Smooth muscle cell (in vitro differentiated cells): ENCODE data around the gene FEV. TPM values are rescaled to one million over a fixed set of nuclear protein-coding genes. Genes with fewer than 3 reads are reported as not detected.
"Not testable (repeated sequence)": the region's sequence is repeated elsewhere in the genome, so short reads cannot be mapped to it uniquely, and the experiment has no call there.

Experiments
- DNase-seq: peaks from one replicate; lab custom pipeline; 2025; ENCODE audit not compliant: unreplicated experiment; lab: John Stamatoyannopoulos, UW
- H2AFZ ChIP-seq: fragments of 200-600 bp; sonication (generic); 2 replicates; pipeline ENCODE4 v1.6.0; 2016; ENCODE audit warnings: antibody characterized with exemption, low read depth, mild to moderate bottlenecking
- H3F3A ChIP-seq: fragments of 200-600 bp; sonication (generic); 2 replicates; pipeline ENCODE4 v1.6.0; 2017; ENCODE audit warnings: antibody characterized with exemption, low read depth
- H3K27ac ChIP-seq: fragments of 200-600 bp; sonication (generic); 2 replicates; pipeline ENCODE4 v1.5.1; 2016; ENCODE audit warnings: low read depth, mild to moderate bottlenecking
- H3K27me3 ChIP-seq: fragments of 200-600 bp; sonication (generic); 2 replicates; pipeline ENCODE4 v1.6.1; 2016; ENCODE audit warnings: low read depth, mild to moderate bottlenecking
- H3K36me3 ChIP-seq: fragments of 200-600 bp; sonication (generic); 2 replicates; pipeline ENCODE4 v1.5.1; 2016; ENCODE audit warnings: low read depth
- H3K4me1 ChIP-seq: fragments of 200-600 bp; sonication (generic); 2 replicates; pipeline ENCODE4 v1.5.1; 2016; ENCODE audit warnings: low read depth
- H3K4me2 ChIP-seq: fragments of 200-600 bp; sonication (generic); 2 replicates; pipeline ENCODE4 v1.6.0; 2016; ENCODE audit warnings: mild to moderate bottlenecking
- H3K4me3 ChIP-seq: fragments of 200-600 bp; sonication (generic); 2 replicates; pipeline ENCODE4 v1.5.1; 2016; ENCODE audit warnings: mild to moderate bottlenecking
- H3K79me2 ChIP-seq: fragments of 200-600 bp; sonication (generic); 2 replicates; pipeline ENCODE4 v1.6.0; 2016; ENCODE audit warnings: low read depth, mild to moderate bottlenecking
- H3K9ac ChIP-seq: fragments of 200-600 bp; sonication (generic); 2 replicates; pipeline ENCODE4 v1.6.0; 2016; ENCODE audit warnings: low read depth
- H3K9me3 ChIP-seq: fragments of 200-600 bp; sonication (generic); replicated peaks from 2 replicates; pipeline ENCODE4 v1.5.1; 2016; ENCODE audit warnings: low read depth
- H4K20me1 ChIP-seq: fragments of 200-600 bp; sonication (generic); 2 replicates; pipeline ENCODE4 v1.6.0; 2016; ENCODE audit warnings: low read depth
- CTCF ChIP-seq: fragments of 200-600 bp; sonication (generic); IDR thresholded peaks from 2 replicates; pipeline ENCODE4 v1.5.1; 2017; ENCODE audit warnings: borderline replicate concordance, mild to moderate bottlenecking, antibody characterized with exemption; ENCODE audit not compliant: insufficient read depth, poor library complexity, severe bottlenecking
- WGBS: methylation state at CpG from one replicate; pipeline ENCODE4 v1.1.7; 2016; ENCODE audit warnings: low lambda C conversion rate; 5-methylcytosine and 5-hydroxymethylcytosine counted together
- microRNA counts: library from miRNA; unstranded; fragments of <30 nt; microRNA quantifications from one replicate; lab custom pipeline; 2016
- microRNA-seq: library from miRNA; unstranded; fragments of <30 nt; microRNA quantifications from one replicate; pipeline ENCODE4, GENCODE V29; 2016; ENCODE audit warnings: borderline number of aligned reads
- polyA plus RNA-seq: library from polyadenylated mRNA; unstranded; fragments of >200 nt; fragmentation: Nextera tagmentation; extraction: Ambion mirVana; gene quantifications from 2 replicates; pipeline ENCODE4 v1.2.1, GENCODE V29; 2016
- small RNA-seq: library from RNA; depleted of rRNA; stranded (forward); fragments of <200 nt; gene quantifications from one replicate; pipeline ENCODE3, GENCODE V24; 2014
- total RNA-seq: library from RNA; depleted of rRNA; stranded (reverse); fragments of >200 nt; gene quantifications from 2 replicates; pipeline ENCODE4 v1.2.3, GENCODE V29; 2014

FEV gene
- total and polyA plus RNA-seq, 2 experiments from 2014 or later: not detected

- Histone ChIP-seq H3K4me3 (no peak overlapping the region), H3K4me2 (no peak overlapping the region), H3K9ac (no peak overlapping the region), H2AFZ (no peak overlapping the region), H4K20me1 (no peaks in the 10 kb centered on the region), H3K79me2 (no peaks in the 10 kb centered on the region), H3K27me3 (peaks cover 31% of the 10 kb centered on the region), H3K27ac (no peak overlapping the region), H3K9me3 (no peaks in the 10 kb centered on the region), H3K4me1 (no peaks in the 10 kb centered on the region), H3K36me3 (no peaks in the 10 kb centered on the region), H3F3A (no peaks in the 10 kb centered on the region)
- TF ChIP-seq CTCF: no peak
- no peak for DNase-seq
- 95% methylated on average over 7 of the region's 7 CpGs for WGBS
Observed at GRCh38 chr2:218952160-218952559, 32.8 kb downstream of the FEV start.

- Histone ChIP-seq H3K4me1 (no peaks in the 10 kb centered on the region), H3K27me3 (peaks cover 33% of the 10 kb centered on the region), H2AFZ (no peak overlapping the region), H3F3A (no peaks in the 10 kb centered on the region), H3K9ac (no peak overlapping the region), H3K79me2 (no peaks in the 10 kb centered on the region), H4K20me1 (no peaks in the 10 kb centered on the region), H3K9me3 (no peaks in the 10 kb centered on the region), H3K4me2 (no peak overlapping the region), H3K4me3 (no peak overlapping the region), H3K27ac (no peak overlapping the region), H3K36me3 (no peaks in the 10 kb centered on the region)
- WGBS: 87% methylated on average over 1 of the region's 1 CpG
- DNase-seq: no peak
- TF ChIP-seq CTCF: no peak
Observed at GRCh38 chr2:218946621-218947020, 38.4 kb downstream of the FEV start.

- Histone ChIP-seq H3K4me2 (no peak overlapping the region), H3K9ac (no peak overlapping the region), H3K27ac (no peak overlapping the region), H3K36me3 (no peaks in the 10 kb centered on the region), H3F3A (no peaks in the 10 kb centered on the region), H4K20me1 (no peaks in the 10 kb centered on the region), H2AFZ (no peak overlapping the region), H3K4me3 (no peak overlapping the region), H3K27me3 (peaks cover 26% of the 10 kb centered on the region), H3K79me2 (no peaks in the 10 kb centered on the region), H3K9me3 (no peaks in the 10 kb centered on the region), H3K4me1 (no peaks in the 10 kb centered on the region)
- DNase-seq: no peak
- no peak for TF ChIP-seq CTCF
- WGBS: 86% methylated on average over 1 of the region's 1 CpG
Observed at GRCh38 chr2:218944759-218945404, 40.1 kb downstream of the FEV start.

GRCh38 chr2:218931751-218932150, 53.2 kb downstream of the FEV start:
- H2AFZ ChIP-seq, H3K79me2 ChIP-seq, H3K4me3 ChIP-seq, H3K9me3 ChIP-seq, H3K4me2 ChIP-seq, H3K9ac ChIP-seq, H4K20me1 ChIP-seq, H3F3A ChIP-seq, H3K27ac ChIP-seq, DNase-seq, H3K36me3 ChIP-seq, H3K4me1 ChIP-seq: not testable (repeated sequence)
- 97% methylated on average over 13 of the region's 25 CpGs for WGBS
- peaks cover 27% of the 10 kb centered on the region for H3K27me3 ChIP-seq

MicroRNAs encoded within 50 kb of the gene (microRNA counts, 767-probe panel; counts per million panel counts)
- microRNA hsa-miR-375 (lab: Ali Mortazavi, UCI): 183 counts per million

Small RNA genes lying within 50 kb of the gene (microRNA-seq; reads per million reads assigned to microRNA genes)
- gene MIR375: 170 reads per million, percentile 63 among the genes with 10 or more reads in this experiment

Small RNA genes lying within 50 kb of the gene (small RNA-seq; reads per million reads assigned to genes)
- gene MIR375: 11.7 reads per million, percentile 80 among the genes with 10 or more reads in this experiment

Other genes starting within 250 kb of the FEV start
- 9.6 and 11.2 TPM in 2 replicates for gene CYP27A1, start 203.0 kb downstream of the FEV start, total RNA-seq
- gene CYP27A1, start 203.0 kb downstream of the FEV start, polyA plus RNA-seq: 11.5 and 14.9 TPM in 2 replicates
- gene PRKAG3, start 153.4 kb downstream of the FEV start, total RNA-seq: not detected in 2 replicates
- gene PRKAG3, start 153.4 kb downstream of the FEV start, polyA plus RNA-seq: not detected in 2 replicates
- gene WNT6, start 125.4 kb downstream of the FEV start, total RNA-seq: 9.3 and 12.1 TPM in 2 replicates
- 7.9 and 44.6 TPM in 2 replicates for gene WNT6, start 125.4 kb downstream of the FEV start, polyA plus RNA-seq
- gene WNT10A, start 104.3 kb downstream of the FEV start, total RNA-seq: 3.5 and 3.6 TPM in 2 replicates
- 2.3 and 21.2 TPM in 2 replicates for gene WNT10A, start 104.3 kb downstream of the FEV start, polyA plus RNA-seq
- not detected in 2 replicates for gene CDK5R2, start 25.5 kb downstream of the FEV start, total RNA-seq
- 0.62 TPM in 1 of 2 replicates, not detected in the other for gene CDK5R2, start 25.5 kb downstream of the FEV start, polyA plus RNA-seq
- gene CRYBA2, start 8.2 kb upstream of the FEV start, total RNA-seq: not detected in 2 replicates
- not detected in 2 replicates for gene CRYBA2, start 8.2 kb upstream of the FEV start, polyA plus RNA-seq
- gene CFAP65, start 56.3 kb upstream of the FEV start, total RNA-seq: not detected in 2 replicates
- not detected in 2 replicates for gene CFAP65, start 56.3 kb upstream of the FEV start, polyA plus RNA-seq
- gene IHH, start 75.7 kb upstream of the FEV start, total RNA-seq: 0.09 TPM in 1 of 2 replicates, not detected in the other
- gene IHH, start 75.7 kb upstream of the FEV start, polyA plus RNA-seq: not detected in 2 replicates
- 6.0 and 13.6 TPM in 2 replicates for gene NHEJ1, start 175.6 kb upstream of the FEV start, total RNA-seq
- 8.5 and 8.6 TPM in 2 replicates for gene NHEJ1, start 175.6 kb upstream of the FEV start, polyA plus RNA-seq
- gene SLC23A3, start 184.8 kb upstream of the FEV start, total RNA-seq: not detected in 2 replicates
- gene SLC23A3, start 184.8 kb upstream of the FEV start, polyA plus RNA-seq: 0.40 TPM in 1 of 2 replicates, not detected in the other
- gene CNPPD1, start 191.7 kb upstream of the FEV start, total RNA-seq: 11.6 and 14.8 TPM in 2 replicates
- 26.0 and 35.3 TPM in 2 replicates for gene CNPPD1, start 191.7 kb upstream of the FEV start, polyA plus RNA-seq
- 48.7 and 49.8 TPM in 2 replicates for gene RETREG2, start 193.1 kb upstream of the FEV start, total RNA-seq
- gene RETREG2, start 193.1 kb upstream of the FEV start, polyA plus RNA-seq: 57.2 and 66.6 TPM in 2 replicates
- gene ZFAND2B, start 221.6 kb upstream of the FEV start, total RNA-seq: 19.1 and 29.7 TPM in 2 replicates
- gene ZFAND2B, start 221.6 kb upstream of the FEV start, polyA plus RNA-seq: 48.3 and 56.3 TPM in 2 replicates
- gene ABCB6, start 233.8 kb upstream of the FEV start, total RNA-seq: 18.2 and 29.0 TPM in 2 replicates
- gene ABCB6, start 233.8 kb upstream of the FEV start, polyA plus RNA-seq: 41.3 and 50.3 TPM in 2 replicates
- gene ATG9A, start 244.5 kb upstream of the FEV start, total RNA-seq: 44.1 and 58.1 TPM in 2 replicates
- gene ATG9A, start 244.5 kb upstream of the FEV start, polyA plus RNA-seq: 61.6 and 62.6 TPM in 2 replicates
- 35.1 and 52.6 TPM in 2 replicates for gene ANKZF1, start 244.6 kb upstream of the FEV start, total RNA-seq
- 31.7 and 60.5 TPM in 2 replicates for gene ANKZF1, start 244.6 kb upstream of the FEV start, polyA plus RNA-seq